HG03521 (cell line): ENCODE data around the gene MKLN1.
"Not testable (repeated sequence)": the region's sequence is repeated elsewhere in the genome, so short reads cannot be mapped to it uniquely, and the experiment has no call there.

Experiments
- ATAC-seq: cut with Tn5 transposase; IDR thresholded peaks from one replicate; pipeline ENCODE4 v1.9.1; 2021; ENCODE audit warnings: mild to moderate bottlenecking, moderate library complexity; ENCODE audit not compliant: unreplicated experiment

MKLN1 gene

GRCh38 chr7:131495669-131496498 is 168.2 kb downstream of the MKLN1 start:
- no peak for ATAC-seq

GRCh38 chr7:131497454-131497853 is 169.8 kb downstream of the MKLN1 start:
- ATAC-seq, result no peak

- no peak for ATAC-seq
Measured at GRCh38 chr7:131498237-131498885, 170.7 kb downstream of the MKLN1 start.

- no peak for ATAC-seq
Measured at GRCh38 chr7:131499801-131500200, 172.1 kb downstream of the MKLN1 start.

GRCh38 chr7:131500357-131500756 is 172.7 kb downstream of the MKLN1 start:
- no peak for ATAC-seq

- ATAC-seq, result peak; percentile 75
Measured at GRCh38 chr7:131501422-131501821, 173.7 kb downstream of the MKLN1 start.

- ATAC-seq, result no peak
Measured at GRCh38 chr7:131501930-131502685, 174.4 kb downstream of the MKLN1 start.

- no peak for ATAC-seq
Measured at GRCh38 chr7:131502810-131503508, 175.3 kb downstream of the MKLN1 start.

- no peak for ATAC-seq
Measured at GRCh38 chr7:131503639-131504038, 176.0 kb downstream of the MKLN1 start.

- ATAC-seq, result no peak
Measured at GRCh38 chr7:131504157-131504899, 176.7 kb downstream of the MKLN1 start.

- not testable (repeated sequence) for ATAC-seq
Measured at GRCh38 chr7:131505037-131505620, 177.5 kb downstream of the MKLN1 start.

- no peak for ATAC-seq
Measured at GRCh38 chr7:131505636-131506557, 178.2 kb downstream of the MKLN1 start.

- no peak for ATAC-seq
Measured at GRCh38 chr7:131506597-131506996, 178.9 kb downstream of the MKLN1 start.

- ATAC-seq, result no peak
Measured at GRCh38 chr7:131507592-131508331, 180.1 kb downstream of the MKLN1 start.

- no peak for ATAC-seq
Measured at GRCh38 chr7:131508754-131509486, 181.2 kb downstream of the MKLN1 start.

GRCh38 chr7:131509781-131510180 is 182.1 kb downstream of the MKLN1 start:
- no peak for ATAC-seq

GRCh38 chr7:131511071-131511470 is 183.4 kb downstream of the MKLN1 start:
- no peak for ATAC-seq
